ENCODE results near the gene ANO6.

Gene ANO6

DNA sequence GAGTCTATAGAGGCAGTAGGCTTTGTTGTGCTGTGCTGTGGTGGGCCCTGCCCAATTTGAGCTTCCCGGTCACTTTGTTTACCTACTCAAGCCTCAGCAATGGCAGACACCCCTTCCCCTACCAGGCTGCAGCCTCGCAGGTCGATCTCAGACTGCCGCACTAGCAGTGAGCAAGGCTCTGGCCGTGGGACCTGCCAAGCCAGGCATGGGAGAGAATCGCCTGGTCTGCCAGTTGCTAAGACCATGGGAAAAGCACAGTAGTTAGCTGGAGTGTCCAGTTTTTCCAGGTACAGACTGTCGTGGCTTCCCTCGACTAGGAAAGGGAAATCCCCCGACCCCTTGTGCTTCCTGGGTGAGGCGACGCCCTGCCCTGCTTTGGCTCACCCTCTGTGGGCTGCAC is 26.3 kb downstream of the ANO6 start:
- no peak for DNase-seq (ENCODE audit: low read depth)
- TF ChIP-seq, protein P1, sequence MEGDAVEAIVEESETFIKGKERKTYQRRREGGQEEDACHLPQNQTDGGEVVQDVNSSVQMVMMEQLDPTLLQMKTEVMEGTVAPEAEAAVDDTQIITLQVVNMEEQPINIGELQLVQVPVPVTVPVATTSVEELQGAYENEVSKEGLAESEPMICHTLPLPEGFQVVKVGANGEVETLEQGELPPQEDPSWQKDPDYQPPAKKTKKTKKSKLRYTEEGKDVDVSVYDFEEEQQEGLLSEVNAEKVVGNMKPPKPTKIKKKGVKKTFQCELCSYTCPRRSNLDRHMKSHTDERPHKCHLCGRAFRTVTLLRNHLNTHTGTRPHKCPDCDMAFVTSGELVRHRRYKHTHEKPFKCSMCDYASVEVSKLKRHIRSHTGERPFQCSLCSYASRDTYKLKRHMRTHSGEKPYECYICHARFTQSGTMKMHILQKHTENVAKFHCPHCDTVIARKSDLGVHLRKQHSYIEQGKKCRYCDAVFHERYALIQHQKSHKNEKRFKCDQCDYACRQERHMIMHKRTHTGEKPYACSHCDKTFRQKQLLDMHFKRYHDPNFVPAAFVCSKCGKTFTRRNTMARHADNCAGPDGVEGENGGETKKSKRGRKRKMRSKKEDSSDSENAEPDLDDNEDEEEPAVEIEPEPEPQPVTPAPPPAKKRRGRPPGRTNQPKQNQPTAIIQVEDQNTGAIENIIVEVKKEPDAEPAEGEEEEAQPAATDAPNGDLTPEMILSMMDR (conservative IDR thresholded peaks at IDR 0.05; ENCODE audit: low read depth, low read length) = no peak
- no peak overlapping the region for H3K4me3 ChIP-seq (ENCODE audit: low read length)

DNA sequence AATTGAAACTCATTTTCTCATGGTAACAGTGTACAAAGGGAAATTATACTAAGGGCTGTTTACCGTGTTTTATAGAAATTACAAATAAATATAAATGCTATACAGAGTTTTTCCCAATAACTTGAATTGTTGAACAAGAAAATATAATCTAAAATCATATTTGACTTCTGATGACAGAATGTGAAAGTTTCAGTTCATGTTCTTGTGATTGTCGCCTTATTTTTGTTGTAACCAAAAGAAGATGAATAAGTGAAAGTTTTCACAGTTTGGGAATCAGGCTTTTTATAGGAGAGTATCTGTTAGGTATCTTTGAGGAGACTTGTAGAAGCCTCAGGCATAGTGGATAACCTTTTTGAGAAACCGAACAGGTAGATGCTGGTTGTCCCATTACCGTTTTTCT is 28.1 kb downstream of the ANO6 start:
- no peak for DNase-seq (ENCODE audit: low read depth)

GRCh38 chr12:45244561-45245343 is 28.9 kb downstream of the ANO6 start:
- no peak for DNase-seq (ENCODE audit: low read depth)
- TF ChIP-seq, protein P1 (conservative IDR thresholded peaks at IDR 0.05; ENCODE audit: low read depth, low read length) = no peak
- H3K4me3 ChIP-seq (ENCODE audit: low read length) = no peak overlapping the region

More for the DNA sequence above, 28.1 kb downstream of the ANO6 start:
- TF ChIP-seq, protein P1 (conservative IDR thresholded peaks at IDR 0.05; ENCODE audit: low read depth, low read length) = no peak
- no peak overlapping the region for H3K4me3 ChIP-seq (ENCODE audit: low read length)

GRCh38 chr12:45246236-45246635 is 30.3 kb downstream of the ANO6 start:
- no peak overlapping the region for H3K4me3 ChIP-seq (ENCODE audit: low read length)
- DNase-seq (ENCODE audit: low read depth) = no peak
- TF ChIP-seq, protein P1 (conservative IDR thresholded peaks at IDR 0.05; ENCODE audit: low read depth, low read length) = no peak

- DNase-seq (ENCODE audit: low read depth) = no peak
- H3K4me3 ChIP-seq (ENCODE audit: low read length) = no peak overlapping the region
- TF ChIP-seq, protein P1 (conservative IDR thresholded peaks at IDR 0.05; ENCODE audit: low read depth, low read length) = no peak
Observed at GRCh38 chr12:45247589-45247988, 31.7 kb downstream of the ANO6 start.

DNA sequence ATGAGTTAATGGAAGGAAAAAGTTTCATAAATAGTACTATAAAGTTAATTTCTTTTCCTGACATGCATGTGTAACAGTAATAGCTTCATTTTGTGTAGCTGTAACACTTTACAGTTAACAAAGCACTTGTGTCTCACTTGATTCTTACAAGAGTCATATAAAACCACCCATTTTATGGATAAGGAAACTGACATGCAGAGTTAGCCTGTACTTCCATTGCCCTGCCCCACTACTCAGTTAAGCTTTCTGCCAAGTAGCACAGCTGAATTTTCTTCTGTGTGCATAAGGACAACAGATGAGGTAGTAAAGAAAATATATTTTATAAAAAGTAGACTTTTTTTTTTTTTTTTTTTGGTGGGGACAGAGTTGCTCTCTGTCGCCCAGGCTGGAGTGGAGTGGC is 32.2 kb downstream of the ANO6 start:
- DNase-seq (ENCODE audit: low read depth) = no peak
- no peak overlapping the region for H3K4me3 ChIP-seq (ENCODE audit: low read length)
- TF ChIP-seq, protein P1 (conservative IDR thresholded peaks at IDR 0.05; ENCODE audit: low read depth, low read length) = no peak

GRCh38 chr12:45254254-45254653 is 38.4 kb downstream of the ANO6 start:
- H3K4me3 ChIP-seq (ENCODE audit: low read length) = no peak overlapping the region
- TF ChIP-seq, protein P1 (conservative IDR thresholded peaks at IDR 0.05; ENCODE audit: low read depth, low read length) = no peak
- DNase-seq (ENCODE audit: low read depth) = no peak
